ENCODE data around the gene PEX26.
"Not testable (repeated sequence)": the region's sequence is repeated elsewhere in the genome, so short reads cannot be mapped to it uniquely, and the experiment has no call there.

The PEX26 gene

DNA sequence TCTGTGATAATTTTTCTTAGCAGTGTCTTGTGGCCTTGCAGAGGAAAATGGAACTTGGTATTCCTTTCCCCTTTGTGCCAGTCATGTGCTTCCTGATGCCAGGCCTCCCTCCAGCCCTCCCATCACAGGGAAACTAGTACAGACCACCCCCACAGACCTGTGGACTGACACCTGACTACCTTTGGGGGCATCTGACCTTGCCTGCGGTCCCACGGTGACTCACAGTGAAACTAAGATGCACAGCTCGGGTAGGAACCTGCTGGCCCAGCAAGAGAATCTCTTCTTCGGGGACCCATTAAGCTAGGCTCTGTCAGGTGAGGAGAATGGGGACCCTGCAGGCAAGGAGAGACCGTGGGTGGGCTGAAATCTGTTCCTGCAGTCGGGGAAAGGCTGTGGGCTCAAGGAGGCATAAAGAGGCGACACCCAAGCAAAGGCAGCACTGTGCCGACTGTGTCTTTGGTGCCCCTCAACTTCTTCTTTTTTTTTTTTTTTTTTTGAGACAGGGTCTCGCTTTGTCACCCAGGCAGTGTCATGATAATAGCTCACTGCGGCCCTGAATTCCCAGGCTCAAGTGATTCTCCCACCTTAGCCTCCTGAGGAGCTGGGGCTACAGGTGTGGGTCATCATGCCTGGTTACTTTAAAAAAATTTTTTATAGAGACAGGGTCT lies 20.8 kb upstream of the PEX26 start:
- no peak for DNase-seq

DNA sequence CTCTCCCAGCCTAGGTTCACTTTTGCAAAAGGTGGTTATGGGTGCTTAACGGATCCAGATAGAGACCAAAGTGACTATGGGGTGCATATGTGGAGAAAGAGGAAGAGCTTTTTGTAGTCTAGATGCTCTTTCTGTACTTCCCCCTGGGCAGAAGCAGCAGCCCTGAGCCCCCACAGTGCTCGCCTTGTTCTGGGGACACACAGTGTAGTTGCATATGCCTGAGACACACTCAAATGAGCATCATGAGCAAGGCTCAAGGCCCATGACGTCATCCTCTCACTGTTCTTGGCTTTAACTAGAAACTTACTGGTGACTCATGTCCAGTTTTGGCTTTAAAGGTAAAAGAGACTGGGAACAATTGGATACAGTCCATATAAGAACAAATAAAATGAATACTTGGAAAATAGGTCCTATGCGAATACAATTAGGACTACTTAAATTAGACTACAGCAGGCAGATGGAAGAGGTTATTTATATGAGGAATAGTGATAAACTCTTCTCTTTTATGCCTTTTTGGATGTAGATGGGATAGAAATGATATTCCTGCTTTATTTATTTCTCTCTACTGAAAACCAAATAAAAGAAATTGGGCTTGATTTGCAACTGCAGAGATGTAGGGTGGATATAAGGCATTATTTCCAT lies 20.1 kb upstream of the PEX26 start:
- DNase-seq, result no peak

DNA sequence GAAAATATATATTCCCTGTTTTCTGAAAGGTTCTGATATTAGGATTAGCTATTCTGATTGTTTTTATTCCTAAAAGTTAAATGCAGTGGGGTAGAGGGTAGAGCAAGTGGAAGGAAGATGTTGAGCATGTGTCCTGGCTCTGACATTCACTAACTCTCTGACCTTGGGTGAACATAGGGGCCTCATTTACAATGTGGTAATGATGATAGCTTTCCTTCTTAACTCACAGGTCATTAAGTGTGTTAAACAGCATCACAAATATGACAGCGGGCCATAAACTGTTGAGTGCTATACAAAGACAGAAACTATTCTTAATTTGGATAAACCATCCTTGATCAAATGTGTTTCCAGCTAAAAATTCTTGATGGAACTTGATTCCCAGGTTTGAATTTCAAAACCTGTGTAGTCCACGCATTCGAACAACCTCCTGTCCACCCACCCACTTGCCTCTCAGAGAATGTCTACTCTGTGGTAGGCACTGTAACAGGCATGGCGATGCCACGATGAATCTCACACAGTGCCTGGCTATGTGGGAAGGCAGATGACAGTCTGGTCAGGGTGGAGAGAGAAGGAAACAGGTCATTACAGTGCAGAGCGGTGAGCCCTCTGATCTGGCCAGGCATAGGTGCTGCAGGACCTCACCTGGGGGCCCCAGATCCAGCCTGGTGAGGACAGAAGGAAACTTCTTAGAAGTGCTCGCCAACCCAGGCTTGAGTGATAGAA lies 19.3 kb upstream of the PEX26 start:
- no peak for DNase-seq

DNA sequence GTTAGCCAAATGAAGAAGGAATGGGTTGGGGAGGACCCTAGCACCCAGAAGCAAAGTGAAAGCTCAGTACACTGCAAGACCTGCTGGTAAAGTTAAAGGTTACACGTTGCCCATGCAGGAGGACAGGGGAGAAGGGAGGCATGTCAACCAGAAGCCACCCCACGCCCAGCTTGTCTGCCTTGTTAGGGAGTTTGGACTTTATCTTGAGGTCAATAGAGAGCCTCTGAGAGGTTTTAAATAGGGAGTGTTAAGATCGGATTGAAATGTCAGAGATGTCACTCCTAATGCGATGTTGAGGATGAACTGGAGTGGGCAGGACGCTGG lies 18.7 kb upstream of the PEX26 start:
- no peak for DNase-seq

DNA sequence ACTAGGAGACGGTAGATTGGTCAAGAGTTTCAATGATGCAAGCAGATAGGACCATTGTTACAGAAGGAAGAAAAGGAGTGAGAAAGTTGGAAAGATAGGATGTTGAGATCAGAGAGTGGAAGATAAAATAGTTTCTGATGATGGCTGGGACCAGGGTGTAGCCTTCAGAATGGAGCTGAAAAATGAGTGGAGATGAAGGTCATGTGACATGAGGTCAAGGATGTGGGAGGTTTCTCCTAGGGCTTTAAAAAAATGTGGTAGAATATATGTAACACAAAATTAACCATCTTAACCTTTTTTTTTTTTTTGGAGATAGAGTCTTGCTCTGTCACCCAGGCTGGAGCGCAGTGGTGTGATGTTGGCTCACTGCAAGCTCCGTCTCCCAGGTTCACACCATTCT lies 18.3 kb upstream of the PEX26 start:
- no peak for DNase-seq

- no peak for DNase-seq
Measured at GRCh38 chr22:18059991-18060390, 17.8 kb upstream of the PEX26 start.

- no peak for DNase-seq
Measured at GRCh38 chr22:18060646-18061620, 16.9 kb upstream of the PEX26 start.

DNA sequence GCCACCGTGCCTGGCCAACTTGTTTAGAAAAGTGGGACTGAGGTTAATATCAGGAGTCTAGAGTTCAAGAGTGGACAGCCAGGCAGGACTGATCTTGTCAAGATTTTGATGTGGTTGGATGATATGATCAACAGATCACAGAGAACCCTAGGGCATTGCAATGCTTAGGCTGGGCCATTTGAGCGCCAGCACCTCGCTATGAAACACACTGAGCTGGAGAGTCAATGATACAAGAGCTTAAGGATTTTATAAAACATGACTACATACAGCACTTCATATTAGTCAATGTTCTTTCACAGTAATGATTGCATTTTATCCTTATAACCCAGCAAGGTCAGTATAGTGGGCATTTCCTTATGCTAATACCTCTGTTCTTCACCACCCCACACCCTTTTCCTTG lies 15.4 kb upstream of the PEX26 start:
- no peak for DNase-seq

GRCh38 chr22:18063306-18063705 lies 14.5 kb upstream of the PEX26 start:
- DNase-seq, result no peak

- not testable (repeated sequence) for DNase-seq
Measured at GRCh38 chr22:18063715-18064114, 14.1 kb upstream of the PEX26 start.

- DNase-seq, result no peak
Measured at GRCh38 chr22:18064636-18065035, 13.2 kb upstream of the PEX26 start.

GRCh38 chr22:18065256-18065655 lies 12.5 kb upstream of the PEX26 start:
- no peak for DNase-seq

- no peak for DNase-seq
Measured at GRCh38 chr22:18066181-18066859, 11.5 kb upstream of the PEX26 start.

GRCh38 chr22:18067121-18067520 lies 10.7 kb upstream of the PEX26 start:
- no peak for DNase-seq

DNA sequence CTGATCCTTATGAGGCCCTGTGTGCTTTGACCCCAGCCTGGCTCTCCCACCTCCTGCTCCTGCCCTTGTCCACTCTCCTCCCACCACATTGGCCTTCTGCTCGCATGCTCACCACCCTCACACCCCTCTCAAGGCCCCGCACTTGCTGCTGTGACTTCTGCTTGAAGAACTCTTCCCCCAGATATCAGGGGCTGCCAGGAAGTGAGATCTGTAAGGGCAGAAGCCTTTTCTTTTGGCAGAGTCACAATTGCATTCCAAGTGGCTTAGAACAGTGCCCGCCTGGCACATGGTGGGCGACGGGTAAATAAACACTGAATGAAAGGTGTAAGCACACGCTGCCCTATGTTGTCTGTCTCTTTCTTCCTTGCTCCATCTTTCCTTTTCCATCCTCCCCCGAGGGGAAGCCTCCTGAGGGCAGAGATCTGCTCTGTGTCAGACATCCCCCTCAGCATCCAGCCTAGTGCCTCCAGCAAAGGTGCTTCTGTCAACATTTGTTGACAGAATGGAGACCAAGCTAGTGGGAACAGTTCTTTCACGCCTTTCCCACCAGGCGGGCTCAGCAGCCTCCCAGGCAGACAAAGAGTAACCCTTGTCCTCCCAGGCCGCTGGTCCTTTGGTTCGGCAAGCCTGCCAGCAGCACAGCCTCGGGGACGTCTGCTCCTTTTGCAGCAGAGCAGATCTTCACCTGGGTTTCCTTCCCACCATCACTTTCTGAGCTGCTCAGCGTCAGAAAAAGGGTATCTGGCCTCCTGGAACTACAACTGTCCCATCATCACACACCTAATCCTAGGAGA lies 10.0 kb upstream of the PEX26 start:
- DNase-seq, result no peak

GRCh38 chr22:18068381-18068988 lies 9.3 kb upstream of the PEX26 start:
- no peak for DNase-seq

DNA sequence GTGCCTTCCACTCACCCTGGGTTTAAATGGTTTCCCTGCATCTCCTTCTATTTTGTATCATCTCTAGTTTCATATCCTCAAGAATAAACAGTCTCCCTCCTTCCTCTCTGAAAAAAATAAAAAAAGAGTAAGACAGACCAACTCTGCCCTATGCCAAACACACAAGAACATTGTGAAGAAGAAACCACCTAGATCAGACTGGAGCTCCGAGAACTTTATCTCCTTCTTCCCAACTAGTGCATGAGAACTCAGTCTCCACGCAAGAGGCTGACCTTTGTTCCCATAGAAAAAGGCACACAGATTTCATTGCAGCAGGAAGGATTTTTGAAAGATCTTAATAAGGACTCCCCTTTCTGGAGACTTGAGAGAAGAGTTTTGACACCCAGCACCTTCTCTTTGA lies 8.7 kb upstream of the PEX26 start:
- DNase-seq, result no peak

- no peak for DNase-seq
Measured at GRCh38 chr22:18070041-18070440, 7.7 kb upstream of the PEX26 start.

- no peak for DNase-seq
Measured at GRCh38 chr22:18070556-18071306, 7.1 kb upstream of the PEX26 start.

DNA sequence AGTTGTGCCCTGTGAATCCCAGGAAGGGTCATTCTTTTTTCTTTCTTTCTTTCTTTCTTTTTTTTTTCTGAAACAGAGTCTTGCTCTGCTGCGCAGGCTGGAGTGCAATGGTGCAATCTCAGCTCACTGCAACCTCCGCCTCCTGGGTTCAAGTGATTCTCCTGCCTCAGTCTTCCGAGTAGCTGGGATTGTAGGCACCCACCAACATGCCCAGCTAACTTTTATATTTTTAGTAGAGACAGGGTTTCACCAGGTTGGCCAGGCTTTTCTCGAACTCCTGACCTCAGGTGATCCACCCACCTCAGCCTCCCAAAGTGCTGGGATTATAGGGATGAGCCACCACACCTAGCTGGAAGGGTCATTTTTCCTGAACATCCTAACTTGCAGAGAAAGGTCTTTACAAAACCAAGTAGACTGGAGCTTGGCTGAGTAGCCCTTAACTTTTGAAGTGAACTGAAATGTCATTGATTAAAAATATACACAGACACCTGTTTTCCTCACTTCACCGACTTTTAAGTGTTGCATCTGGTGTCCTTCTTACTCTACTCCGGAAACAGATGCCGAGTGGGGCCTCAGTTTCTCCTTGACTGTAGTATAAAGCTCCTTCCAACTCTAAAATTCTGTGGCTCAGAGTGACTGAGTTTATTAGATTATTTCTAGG lies 6.4 kb upstream of the PEX26 start:
- not testable (repeated sequence) for DNase-seq
